ENCODE measurements around the gene AK1.

DNA sequence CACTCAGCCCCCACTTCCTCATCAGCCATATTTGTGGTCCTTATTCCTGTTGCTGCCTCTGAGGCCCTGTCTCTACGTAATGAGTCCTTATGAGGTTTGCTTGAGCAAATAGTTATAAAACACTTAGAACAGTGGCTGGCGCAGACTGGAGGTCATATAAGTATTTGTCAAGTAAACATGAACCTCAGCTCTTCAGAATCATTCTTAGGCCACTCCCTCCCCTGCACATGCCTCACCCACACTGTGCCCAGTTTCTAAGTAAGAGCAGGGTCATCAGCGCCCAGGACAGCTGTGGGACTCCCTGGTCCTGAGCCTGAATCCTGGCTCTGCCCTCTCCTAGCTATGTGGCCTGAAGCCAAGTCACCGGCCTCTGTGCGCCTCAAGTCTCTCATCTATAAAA, 35.4 kb upstream of the AK1 start:
- TF ChIP-seq, protein P1, sequence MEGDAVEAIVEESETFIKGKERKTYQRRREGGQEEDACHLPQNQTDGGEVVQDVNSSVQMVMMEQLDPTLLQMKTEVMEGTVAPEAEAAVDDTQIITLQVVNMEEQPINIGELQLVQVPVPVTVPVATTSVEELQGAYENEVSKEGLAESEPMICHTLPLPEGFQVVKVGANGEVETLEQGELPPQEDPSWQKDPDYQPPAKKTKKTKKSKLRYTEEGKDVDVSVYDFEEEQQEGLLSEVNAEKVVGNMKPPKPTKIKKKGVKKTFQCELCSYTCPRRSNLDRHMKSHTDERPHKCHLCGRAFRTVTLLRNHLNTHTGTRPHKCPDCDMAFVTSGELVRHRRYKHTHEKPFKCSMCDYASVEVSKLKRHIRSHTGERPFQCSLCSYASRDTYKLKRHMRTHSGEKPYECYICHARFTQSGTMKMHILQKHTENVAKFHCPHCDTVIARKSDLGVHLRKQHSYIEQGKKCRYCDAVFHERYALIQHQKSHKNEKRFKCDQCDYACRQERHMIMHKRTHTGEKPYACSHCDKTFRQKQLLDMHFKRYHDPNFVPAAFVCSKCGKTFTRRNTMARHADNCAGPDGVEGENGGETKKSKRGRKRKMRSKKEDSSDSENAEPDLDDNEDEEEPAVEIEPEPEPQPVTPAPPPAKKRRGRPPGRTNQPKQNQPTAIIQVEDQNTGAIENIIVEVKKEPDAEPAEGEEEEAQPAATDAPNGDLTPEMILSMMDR (IDR thresholded peaks at IDR 0.05; ENCODE audit: low read length): no peak
- no peak for TF ChIP-seq EZH2 (optimal IDR thresholded peaks at IDR 0.05; ENCODE audit: low read depth, low read length)
